HCT116 (cell line): ENCODE measurements around the gene ARPC4. TPM values are rescaled to one million over a fixed set of nuclear protein-coding genes. Genes with fewer than 3 reads are reported as not detected.
A peak's percentile ranks its signal among the peaks of the same experiment; 100 is the strongest.

Experiments
- ATAC-seq: fragments of 200-7000 bp; cut with Tn5 transposase; 2 replicates; pipeline ENCODE4 v1.9.1; 2020; ENCODE audit warnings: mild to moderate bottlenecking, moderate library complexity
- BruUV-seq: library from RNA; stranded (reverse); fragments of 400-500 nt; replicated peaks from 2 replicates; lab custom pipeline; 2021; lab: Mats Ljungman, UMichigan
- CTCF ChIA-PET: fragments of 300-600 bp; sonication (Branson Sonifier 250); formaldehyde crosslinking; loops from one replicate; lab custom pipeline; 2021; ENCODE audit warnings: antibody characterized with exemption; lab: Charles Lee
- POLR2A ChIA-PET: fragments of 300-600, 350-600 bp; sonication (Branson Sonifier 250); formaldehyde crosslinking; loops from one replicate; lab custom pipeline; 2021; ENCODE audit warnings: antibody characterized with exemption; lab: Charles Lee
- RAD21 ChIA-PET, 2 experiments: fragments of 300-600 bp; sonication (Branson Sonifier 250); formaldehyde crosslinking; loops; one replicate each; lab custom pipeline; 2023; ENCODE audit warnings: low total read pairs in 2 of 2; ENCODE audit not compliant: uncharacterized antibody in 2 of 2, unreplicated experiment in 2 of 2, low non-redundant PET in 1 of 2; lab: Charles Lee
- DNase-seq: peaks from one replicate; pipeline ENCODE4 v3.0.0-alpha.2; 2010; ENCODE audit warnings: low read depth, low spot score
- H2AFZ ChIP-seq: fragments of 200-600 bp; shearing (Covaris generic), sonication (generic); 2 replicates; pipeline ENCODE4 v1.6.1; 2017; ENCODE audit warnings: low read depth, mixed run types, mixed read lengths, antibody characterized with exemption, low read length; ENCODE audit not compliant: poor library complexity, severe bottlenecking
- H3K27ac ChIP-seq: 2 replicates; pipeline ENCODE4 v1.5.1; 2012; ENCODE audit warnings: low read depth, low read length
- H3K27me3 ChIP-seq: fragments of 200-600 bp; sonication (generic); 2 replicates; pipeline ENCODE4 v1.6.1; 2016; ENCODE audit warnings: mixed run types, low read length, mixed read lengths; ENCODE audit not compliant: insufficient read depth
- H3K36me3 ChIP-seq, 2 experiments: fragments of 200-500 bp in 1 of 2; fragments of 200-600 bp in 1 of 2; sonication (Bioruptor generic) in 1 of 2; sonication (generic) in 1 of 2; 2 replicates each; pipeline versions ENCODE4 v1.5.1 to v1.6.1; 2014 to 2016; ENCODE audit warnings: low read length in 2 of 2, inconsistent platforms in 1 of 2, mixed read lengths in 1 of 2, mixed run types in 1 of 2; ENCODE audit not compliant: insufficient read depth in 2 of 2, control insufficient read depth in 1 of 2
- H3K4me1 ChIP-seq, 2 experiments: fragments of 200-600 bp in 1 of 2; sonication (generic) in 1 of 2; 2 replicates each; pipeline versions ENCODE4 v1.5.1 to v1.6.1; 2012 to 2017; ENCODE audit warnings: low read length in 2 of 2, inconsistent platforms in 1 of 2, mild to moderate bottlenecking in 1 of 2, mixed read lengths in 1 of 2, mixed run types in 1 of 2, moderate library complexity in 1 of 2; ENCODE audit not compliant: insufficient read depth in 2 of 2, control insufficient read depth in 1 of 2
- H3K4me2 ChIP-seq: fragments of 200-600 bp; sonication (generic); 2 replicates; pipeline ENCODE4 v1.6.1; 2017; ENCODE audit warnings: mixed run types, low read length, mixed read lengths
- H3K4me3 ChIP-seq, 2 experiments: fragments of 200-600 bp in 1 of 2; sonication (generic) in 1 of 2; replicated peaks in 1 of 2; 2 replicates each; pipeline ENCODE4 v1.5.1; 2011 to 2016; ENCODE audit warnings: low read length in 2 of 2, control low read depth in 1 of 2, low read depth in 1 of 2, mild to moderate bottlenecking in 1 of 2, mixed read lengths in 1 of 2, mixed run types in 1 of 2
- H3K79me2 ChIP-seq: fragments of 200-600 bp; sonication (generic); 2 replicates; pipeline ENCODE4 v1.6.1; 2017; ENCODE audit warnings: mild to moderate bottlenecking, mixed run types, low read length, moderate library complexity, mixed read lengths; ENCODE audit not compliant: insufficient read depth
- H3K9ac ChIP-seq: fragments of 200-600 bp; sonication (generic); 2 replicates; pipeline ENCODE4 v1.6.1; 2016; ENCODE audit warnings: low read length, mixed read lengths
- H3K9me2 ChIP-seq: fragments of 200-600 bp; sonication (generic), shearing (Covaris generic); 2 replicates; pipeline ENCODE4 v1.6.1; 2017; ENCODE audit warnings: mixed run types, mild to moderate bottlenecking, moderate library complexity; ENCODE audit not compliant: insufficient read depth
- H3K9me3 ChIP-seq, 2 experiments: fragments of 200-500 bp in 1 of 2; fragments of 200-600 bp in 1 of 2; sonication (Bioruptor generic) in 1 of 2; sonication (generic) in 1 of 2; 2 replicates each; pipeline ENCODE4 v1.6.1; 2014 to 2017; ENCODE audit warnings: low read length in 2 of 2, mixed read lengths in 2 of 2, inconsistent platforms in 1 of 2, low read depth in 1 of 2, mild to moderate bottlenecking in 1 of 2, mixed run types in 1 of 2, moderate library complexity in 1 of 2; ENCODE audit not compliant: control insufficient read depth in 1 of 2, insufficient read depth in 1 of 2
- H4K20me1 ChIP-seq: fragments of 200-600 bp; sonication (generic), shearing (Covaris generic); 2 replicates; pipeline ENCODE4 v1.6.1; 2017; ENCODE audit warnings: mixed run types, mild to moderate bottlenecking, moderate library complexity; ENCODE audit not compliant: insufficient read depth
- ATF3 ChIP-seq: IDR thresholded peaks from 2 replicates; pipeline ENCODE4 v1.6.1; 2012
- CBX3 ChIP-seq: IDR thresholded peaks from 2 replicates; pipeline ENCODE4 v1.6.1; 2012; ENCODE audit warnings: low read depth
- CTCF ChIP-seq, 3 experiments: fragments of 200-600 bp in 1 of 3; sonication (generic) in 1 of 3; IDR thresholded peaks in 2 of 3; conservative IDR thresholded peaks in 1 of 3; 2 replicates each; pipeline ENCODE4 v1.5.1; 2012 to 2017; ENCODE audit warnings: low read depth in 2 of 3, low read length in 2 of 3, antibody characterized with exemption in 1 of 3, borderline replicate concordance in 1 of 3, control low read depth in 1 of 3, mild to moderate bottlenecking in 1 of 3, mixed read lengths in 1 of 3, mixed run types in 1 of 3, moderate library complexity in 1 of 3; ENCODE audit not compliant: insufficient read depth in 1 of 3
- EGR1 ChIP-seq: IDR thresholded peaks from 2 replicates; pipeline ENCODE4 v1.6.1; 2012; ENCODE audit warnings: low read depth
- EZH2 ChIP-seq: fragments of 200-600 bp; sonication (generic); IDR thresholded peaks from 2 replicates; pipeline ENCODE4 v1.6.1; 2017; ENCODE audit warnings: antibody characterized with exemption, mixed run types
- JUND ChIP-seq: IDR thresholded peaks from 2 replicates; pipeline ENCODE4 v1.6.1; 2012
- MAX ChIP-seq: IDR thresholded peaks from 2 replicates; pipeline ENCODE4 v1.6.1; 2012
- RAD21 ChIP-seq: IDR thresholded peaks from 2 replicates; pipeline ENCODE4 v1.6.1; 2012; ENCODE audit warnings: low read depth, mild to moderate bottlenecking
- SP1 ChIP-seq: IDR thresholded peaks from 2 replicates; pipeline ENCODE4 v1.6.1; 2012; ENCODE audit warnings: low read depth
- TCF7L2 ChIP-seq: IDR thresholded peaks from 2 replicates; pipeline ENCODE4 v1.7.0; 2011; ENCODE audit warnings: borderline replicate concordance, inconsistent platforms; ENCODE audit not compliant: insufficient read depth, insufficient read length; ENCODE audit errors: extremely low read depth
- YY1 ChIP-seq: IDR thresholded peaks from 2 replicates; pipeline ENCODE4 v1.6.1; 2011; ENCODE audit warnings: low read length, low read depth, moderate library complexity, mild to moderate bottlenecking; ENCODE audit not compliant: insufficient replicate concordance; ENCODE audit errors: extremely low read depth
- ZBTB33 ChIP-seq: IDR thresholded peaks from 2 replicates; pipeline ENCODE4 v1.6.1; 2011; ENCODE audit warnings: mild to moderate bottlenecking, low read length, moderate library complexity; ENCODE audit not compliant: insufficient replicate concordance; ENCODE audit errors: extremely low read depth
- ZFX ChIP-seq: fragments of 450-650 bp; IDR thresholded peaks from 2 replicates; pipeline ENCODE4 v1.6.1; 2017
- intact Hi-C: fragments of 100-400 bp; cut with micrococcal nuclease; formaldehyde crosslinking; loops from 2 replicates; pipeline ENCODE4 v1.10.0; 2022
- total RNA-seq: library from RNA; stranded (reverse); gene quantifications from one replicate; pipeline ENCODE4 v1.2.1, GENCODE V29; 2021; ENCODE audit not compliant: unreplicated experiment

ARPC4 gene
- total RNA-seq, 1 experiment from 2014 or later, result 110 TPM

- H3K27me3 ChIP-seq, result no peaks in the 10 kb centered on the region
- CTCF ChIA-PET, result no interaction called here
- no peaks in the 10 kb centered on the region for H3K9me3 ChIP-seq
- no peak overlapping the region for H3K4me2 ChIP-seq
- BruUV-seq, result no TSS peak
- RAD21 ChIA-PET, result no interaction called here
- peak; percentile 48 for TF ChIP-seq YY1
- peak in 2 of 3 experiments; percentile 74 to 86; a peak in 4 of 6 replicates for TF ChIP-seq CTCF (IDR thresholded peaks at IDR 0.05 in 2 of 3, conservative IDR thresholded peaks at IDR 0.05 in 1 of 3; ENCODE audit: borderline replicate concordance in 1 of 3, insufficient read depth in 1 of 3, low read depth in 2 of 3, low read length in 2 of 3)
- TF ChIP-seq ZFX, result no peak
- peaks cover 8% of the 10 kb centered on the region for H3K79me2 ChIP-seq
- H4K20me1 ChIP-seq, result no peaks in the 10 kb centered on the region
- peaks cover 15 to 22% of the 10 kb centered on the region in 2 experiments; a peak in 3 of 4 replicates for H3K36me3 ChIP-seq
- POLR2A ChIA-PET, result no interaction called here
- intact Hi-C loops, result no loop called here
- no peaks in the 10 kb centered on the region for H3K9me2 ChIP-seq
- no peak overlapping the region for H3K27ac ChIP-seq
- no peak overlapping the region for H3K4me3 ChIP-seq
- H3K4me1 ChIP-seq, result peaks cover 0 to 8% of the 10 kb centered on the region in 2 experiments; a peak in 2 of 4 replicates
- H2AFZ ChIP-seq, result no peak overlapping the region
- H3K9ac ChIP-seq, result no peak overlapping the region
- no peak for DNase-seq
- peak; percentile 63 for ATAC-seq
Measured at GRCh38 chr3:9786825-9787669, 5.8 kb upstream of the ARPC4 start.

DNA sequence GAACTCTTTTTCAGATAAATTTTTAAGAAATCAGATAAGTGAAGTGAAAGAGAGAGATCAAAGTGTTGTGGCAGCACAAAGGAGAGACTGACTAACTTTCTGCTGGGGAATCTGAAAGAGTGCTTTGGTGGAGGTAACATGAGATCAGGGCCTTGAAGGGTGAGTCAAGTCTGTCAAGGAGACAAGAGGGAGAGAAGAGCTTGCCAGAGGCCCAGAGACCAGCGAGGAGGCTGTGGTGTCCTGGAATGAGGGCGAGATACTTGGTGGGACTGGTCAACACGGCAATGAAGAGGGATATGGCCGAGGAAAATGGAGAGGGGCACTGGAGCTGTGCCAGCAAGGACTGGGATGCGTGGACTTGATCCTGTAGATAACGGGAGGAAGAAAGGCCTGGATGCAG, 5.2 kb upstream of the ARPC4 start:
- H3K9me2 ChIP-seq, result no peaks in the 10 kb centered on the region
- H3K4me3 ChIP-seq, result no peak overlapping the region
- POLR2A ChIA-PET, result no interaction called here
- CTCF ChIA-PET, result interaction anchor here (0.6 kb wide), 1 partner anchor 149 kb away, joined by 3 read pairs; no protein-coding TSS in a partner anchor
- no peaks in the 10 kb centered on the region for H4K20me1 ChIP-seq
- ATAC-seq, result no peak
- intact Hi-C loops, result no loop called here
- TF ChIP-seq EZH2 (no peak), RAD21 (no peak), TCF7L2 (no peak), ATF3 (no peak), ZBTB33 (no peak), YY1 (no peak), SP1 (no peak), JUND (no peak), CBX3 (no peak), EGR1 (no peak), MAX (no peak)
- peaks cover 8% of the 10 kb centered on the region for H3K79me2 ChIP-seq
- H3K9ac ChIP-seq, result no peak overlapping the region
- H3K4me2 ChIP-seq, result no peak overlapping the region
- H3K4me1 ChIP-seq, result peaks cover 0 to 8% of the 10 kb centered on the region in 2 experiments; a peak in 2 of 4 replicates
- no TSS peak for BruUV-seq
- peaks cover 15 to 21% of the 10 kb centered on the region in 2 experiments; a peak in 3 of 4 replicates for H3K36me3 ChIP-seq
- no peak overlapping the region for H3K27ac ChIP-seq
- H3K27me3 ChIP-seq, result no peaks in the 10 kb centered on the region
- no peaks in the 10 kb centered on the region for H3K9me3 ChIP-seq
- RAD21 ChIA-PET, result no interaction called here
- no peak overlapping the region for H2AFZ ChIP-seq
- DNase-seq, result no peak
